Measurements from ENCODE around the gene PPP1R27.

PPP1R27 gene

DNA sequence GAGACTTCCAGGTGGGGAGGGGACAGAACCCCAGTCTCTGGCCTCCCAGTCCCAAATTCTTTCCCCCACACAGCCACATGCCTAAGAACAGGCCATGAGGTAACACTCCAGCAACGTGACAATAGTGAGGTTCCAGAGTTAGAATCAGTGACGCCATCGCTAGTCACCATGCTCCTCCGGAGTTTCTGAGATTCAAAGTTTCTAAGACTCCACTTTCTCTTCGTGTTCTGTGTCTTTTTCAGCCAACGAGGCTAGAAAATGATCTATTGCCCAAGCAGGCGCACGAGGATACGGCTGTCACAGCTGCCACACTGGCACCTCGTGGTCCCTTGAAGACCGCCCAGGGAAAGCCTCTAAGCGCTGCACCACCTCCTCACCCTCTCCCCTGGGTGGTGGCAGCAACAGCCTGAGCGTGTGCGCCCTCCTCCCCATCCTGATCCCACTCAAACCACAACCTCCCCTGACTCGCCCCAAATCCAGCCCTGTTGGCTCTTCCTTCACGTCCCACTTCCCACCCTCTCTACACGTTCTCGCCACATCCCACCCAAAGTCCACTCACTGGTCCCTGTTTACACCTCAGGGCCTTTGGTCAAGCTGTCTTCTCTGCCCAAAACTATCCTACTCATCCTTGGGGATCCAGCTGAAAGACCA, 2.8 kb downstream of the PPP1R27 start:
- Histone ChIP-seq H3K36me3 (replicated peaks; ENCODE audit: insufficient read depth, low read length) (no peaks in the 10 kb centered on the region), H3K27ac (ENCODE audit: low read length) (peak overlapping the region; percentile 53; the same call in 1 of the 2 replicates), H3K4me2 (ENCODE audit: low read depth, low read length) (peak overlapping the region; percentile 100), H2AFZ (ENCODE audit: low read length) (peak overlapping the region; percentile 82), H3F3A (ENCODE audit: insufficient read depth, low read length) (peaks cover 16% of the 10 kb centered on the region), H3K9me2 (replicated peaks; ENCODE audit: insufficient read depth, low read length) (no peaks in the 10 kb centered on the region), H3K79me2 (ENCODE audit: low read length) (peaks cover 11% of the 10 kb centered on the region), H4K20me1 (ENCODE audit: insufficient read depth, low read length) (no peaks in the 10 kb centered on the region), H3K9ac (ENCODE audit: low read length) (peak overlapping the region; percentile 90), H3K4me3 (ENCODE audit: low read length) (peak overlapping the region; percentile 92), H3K9me3 (replicated peaks; ENCODE audit: insufficient read depth, low read length) (no peaks in the 10 kb centered on the region), H3K4me1 (ENCODE audit: low read length) (peaks cover 14% of the 10 kb centered on the region), H3K27me3 (replicated peaks; ENCODE audit: insufficient read depth, low read length) (no peaks in the 10 kb centered on the region)
- TF ChIP-seq EZH2phosphoT487 (IDR thresholded peaks at IDR 0.05; ENCODE audit: low read length): no peak
- TF ChIP-seq EZH2 (optimal IDR thresholded peaks at IDR 0.05; ENCODE audit: low read depth, low read length): no peak
- TF ChIP-seq, protein P1, sequence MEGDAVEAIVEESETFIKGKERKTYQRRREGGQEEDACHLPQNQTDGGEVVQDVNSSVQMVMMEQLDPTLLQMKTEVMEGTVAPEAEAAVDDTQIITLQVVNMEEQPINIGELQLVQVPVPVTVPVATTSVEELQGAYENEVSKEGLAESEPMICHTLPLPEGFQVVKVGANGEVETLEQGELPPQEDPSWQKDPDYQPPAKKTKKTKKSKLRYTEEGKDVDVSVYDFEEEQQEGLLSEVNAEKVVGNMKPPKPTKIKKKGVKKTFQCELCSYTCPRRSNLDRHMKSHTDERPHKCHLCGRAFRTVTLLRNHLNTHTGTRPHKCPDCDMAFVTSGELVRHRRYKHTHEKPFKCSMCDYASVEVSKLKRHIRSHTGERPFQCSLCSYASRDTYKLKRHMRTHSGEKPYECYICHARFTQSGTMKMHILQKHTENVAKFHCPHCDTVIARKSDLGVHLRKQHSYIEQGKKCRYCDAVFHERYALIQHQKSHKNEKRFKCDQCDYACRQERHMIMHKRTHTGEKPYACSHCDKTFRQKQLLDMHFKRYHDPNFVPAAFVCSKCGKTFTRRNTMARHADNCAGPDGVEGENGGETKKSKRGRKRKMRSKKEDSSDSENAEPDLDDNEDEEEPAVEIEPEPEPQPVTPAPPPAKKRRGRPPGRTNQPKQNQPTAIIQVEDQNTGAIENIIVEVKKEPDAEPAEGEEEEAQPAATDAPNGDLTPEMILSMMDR (IDR thresholded peaks at IDR 0.05; ENCODE audit: low read length): no peak
- DNase-seq: no peak

DNA sequence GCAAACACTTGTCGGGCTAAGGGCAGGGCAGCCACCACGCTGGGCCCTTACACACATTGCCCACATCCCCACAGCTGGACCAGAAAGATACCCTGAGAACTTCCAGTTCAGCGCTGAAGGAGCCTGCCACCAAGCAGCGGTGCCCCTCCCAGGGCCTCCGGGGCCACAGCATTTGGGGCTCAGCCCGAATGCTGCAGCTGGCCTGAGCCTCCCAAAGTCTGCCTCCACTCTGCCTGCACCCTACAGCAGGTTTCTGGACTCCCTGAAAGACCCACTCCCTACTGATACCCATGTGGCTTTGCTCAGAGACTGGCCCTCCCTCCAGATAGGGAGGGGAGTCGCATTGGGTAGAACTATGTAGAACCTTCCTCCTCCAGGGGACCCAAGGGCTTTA, 3.3 kb downstream of the PPP1R27 start:
- Histone ChIP-seq H3K36me3 (replicated peaks; ENCODE audit: insufficient read depth, low read length) (no peaks in the 10 kb centered on the region), H3K9me3 (replicated peaks; ENCODE audit: insufficient read depth, low read length) (no peaks in the 10 kb centered on the region), H3K27me3 (replicated peaks; ENCODE audit: insufficient read depth, low read length) (no peaks in the 10 kb centered on the region), H3K9me2 (replicated peaks; ENCODE audit: insufficient read depth, low read length) (no peaks in the 10 kb centered on the region), H3K4me2 (ENCODE audit: low read depth, low read length) (peak overlapping the region; percentile 100; the same call in 1 of the 2 replicates), H3F3A (ENCODE audit: insufficient read depth, low read length) (peaks cover 16% of the 10 kb centered on the region), H3K27ac (ENCODE audit: low read length) (no peak overlapping the region), H3K79me2 (ENCODE audit: low read length) (peaks cover 11% of the 10 kb centered on the region), H3K9ac (ENCODE audit: low read length) (no peak overlapping the region), H4K20me1 (ENCODE audit: insufficient read depth, low read length) (no peaks in the 10 kb centered on the region), H3K4me1 (ENCODE audit: low read length) (peaks cover 14% of the 10 kb centered on the region), H3K4me3 (ENCODE audit: low read length) (no peak overlapping the region), H2AFZ (ENCODE audit: low read length) (no peak overlapping the region)
- TF ChIP-seq EZH2phosphoT487 (IDR thresholded peaks at IDR 0.05; ENCODE audit: low read length) (no peak), EZH2 (optimal IDR thresholded peaks at IDR 0.05; ENCODE audit: low read depth, low read length) (no peak)
- TF ChIP-seq, protein P1 (IDR thresholded peaks at IDR 0.05; ENCODE audit: low read length): no peak
- DNase-seq: no peak

DNA sequence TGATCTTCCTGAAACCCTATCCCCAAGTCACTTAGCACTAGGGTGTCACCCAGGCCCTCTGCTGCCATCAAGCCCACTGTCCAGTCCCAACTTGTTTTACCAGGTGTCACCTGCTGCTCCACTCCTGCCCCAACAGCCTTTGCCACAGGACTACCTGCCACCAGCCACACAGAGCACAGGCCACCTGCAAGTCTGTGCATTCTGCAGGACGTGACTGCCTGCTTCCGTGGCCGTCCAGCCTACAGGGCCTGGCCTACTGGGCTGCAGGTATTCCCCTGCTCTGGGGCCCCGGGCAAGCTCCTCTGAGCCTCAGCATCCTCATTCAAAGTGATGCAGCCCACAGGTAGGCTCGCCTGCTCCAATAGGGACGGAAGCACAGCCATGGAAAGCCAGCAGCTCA, 5.0 kb downstream of the PPP1R27 start:
- no peak overlapping the region for H3K4me2 ChIP-seq (ENCODE audit: low read depth, low read length)
- peaks cover 16% of the 10 kb centered on the region for H3F3A ChIP-seq (ENCODE audit: insufficient read depth, low read length)
- H3K36me3 ChIP-seq (replicated peaks; ENCODE audit: insufficient read depth, low read length): no peaks in the 10 kb centered on the region
- no peak overlapping the region for H3K4me3 ChIP-seq (ENCODE audit: low read length)
- no peaks in the 10 kb centered on the region for H3K9me3 ChIP-seq (replicated peaks; ENCODE audit: insufficient read depth, low read length)
- peaks cover 14% of the 10 kb centered on the region for H3K4me1 ChIP-seq (ENCODE audit: low read length)
- no peak for DNase-seq
- no peaks in the 10 kb centered on the region for H3K9me2 ChIP-seq (replicated peaks; ENCODE audit: insufficient read depth, low read length)
- H3K9ac ChIP-seq (ENCODE audit: low read length): no peak overlapping the region
- TF ChIP-seq, protein P1 (IDR thresholded peaks at IDR 0.05; ENCODE audit: low read length): no peak
- no peak for TF ChIP-seq EZH2phosphoT487 (IDR thresholded peaks at IDR 0.05; ENCODE audit: low read length)
- no peak for TF ChIP-seq EZH2 (optimal IDR thresholded peaks at IDR 0.05; ENCODE audit: low read depth, low read length)
- H2AFZ ChIP-seq (ENCODE audit: low read length): no peak overlapping the region
- H4K20me1 ChIP-seq (ENCODE audit: insufficient read depth, low read length): no peaks in the 10 kb centered on the region
- H3K27ac ChIP-seq (ENCODE audit: low read length): no peak overlapping the region
- H3K27me3 ChIP-seq (replicated peaks; ENCODE audit: insufficient read depth, low read length): no peaks in the 10 kb centered on the region
- H3K79me2 ChIP-seq (ENCODE audit: low read length): peaks cover 11% of the 10 kb centered on the region
